WTC11 (cell line): ENCODE measurements around the gene CCDC172. TPM values are rescaled to one million over a fixed set of nuclear protein-coding genes. Genes with fewer than 3 reads are reported as not detected.

Source experiments
- ATAC-seq: fragments of 200-7000 bp; cut with Tn5 transposase; 2 replicates; pipeline ENCODE4 v1.10.0; 2021; ENCODE audit warnings: mild to moderate bottlenecking, moderate library complexity
- CTCF ChIA-PET: fragments of 300-600 bp; sonication (Branson Sonifier 250); formaldehyde crosslinking; loops from one replicate; lab custom pipeline; 2021; ENCODE audit warnings: antibody characterized with exemption; lab: Charles Lee
- POLR2A ChIA-PET: fragments of 350-600 bp; sonication (Branson Sonifier 250); formaldehyde crosslinking; loops from one replicate; lab custom pipeline; 2021; ENCODE audit warnings: antibody characterized with exemption; lab: Charles Lee
- DNase-seq: peaks from one replicate; pipeline ENCODE4 v3.0.0; 2021; ENCODE audit warnings: low spot score
- H3K27ac Mint-ChIP-seq: 2 replicates; pipeline ENCODE4 v1.8.0; 2021; ENCODE audit warnings: mixed read lengths
- H3K27me3 Mint-ChIP-seq: 2 replicates; pipeline ENCODE4 v1.8.0; 2021; ENCODE audit warnings: low read depth, mild to moderate bottlenecking, moderate library complexity, mixed read lengths
- H3K36me3 Mint-ChIP-seq: 2 replicates; pipeline ENCODE4 v1.8.0; 2021; ENCODE audit warnings: mixed read lengths
- H3K4me1 Mint-ChIP-seq: 2 replicates; pipeline ENCODE4 v1.8.0; 2022; ENCODE audit warnings: mixed read lengths
- H3K4me3 Mint-ChIP-seq: 2 replicates; pipeline ENCODE4 v1.8.0; 2021; ENCODE audit warnings: mild to moderate bottlenecking, moderate library complexity, mixed read lengths
- H3K9me3 Mint-ChIP-seq: 2 replicates; pipeline ENCODE4 v1.8.0; 2021; ENCODE audit warnings: mixed read lengths
- CREB1 ChIP-seq: sonication (generic); formaldehyde crosslinking; IDR thresholded peaks from 2 replicates; pipeline ENCODE4 v1.8.0; 2023; ENCODE audit warnings: mild to moderate bottlenecking, missing genetic modification reagents
- FOXP1 ChIP-seq: sonication (generic); formaldehyde crosslinking; IDR thresholded peaks from 2 replicates; pipeline ENCODE4 v1.8.0; 2022; ENCODE audit warnings: missing genetic modification reagents, mild to moderate bottlenecking, moderate library complexity, borderline replicate concordance
- IRF2 ChIP-seq: sonication (generic); formaldehyde crosslinking; IDR thresholded peaks from 2 replicates; pipeline ENCODE4 v1.8.0; 2022; ENCODE audit warnings: low read depth, missing genetic modification reagents, borderline replicate concordance
- KAT7 ChIP-seq: sonication (generic); formaldehyde crosslinking; IDR thresholded peaks from 2 replicates; pipeline ENCODE4 v1.8.1; 2023; ENCODE audit warnings: missing genetic modification reagents, mild to moderate bottlenecking, borderline replicate concordance
- NR2C2 ChIP-seq: sonication (generic); formaldehyde crosslinking; IDR thresholded peaks from 2 replicates; pipeline ENCODE4 v1.8.0; 2022; ENCODE audit warnings: mild to moderate bottlenecking, missing genetic modification reagents
- RELA ChIP-seq: sonication (generic); formaldehyde crosslinking; IDR thresholded peaks from 2 replicates; pipeline ENCODE4 v1.8.1; 2022; ENCODE audit warnings: missing genetic modification reagents, mild to moderate bottlenecking, borderline replicate concordance
- SMAD4 ChIP-seq: sonication (generic); formaldehyde crosslinking; IDR thresholded peaks from 2 replicates; pipeline ENCODE4 v1.8.0; 2022; ENCODE audit warnings: mild to moderate bottlenecking, missing genetic modification reagents
- TP53 ChIP-seq: sonication (generic); formaldehyde crosslinking; IDR thresholded peaks from 2 replicates; pipeline ENCODE4 v1.8.1; 2023; ENCODE audit warnings: mild to moderate bottlenecking, missing genetic modification reagents
- ZNF121 ChIP-seq: sonication (generic); formaldehyde crosslinking; IDR thresholded peaks from 2 replicates; pipeline ENCODE4 v1.8.0; 2023; ENCODE audit warnings: missing genetic modification reagents
- ZNF138 ChIP-seq: sonication (generic); formaldehyde crosslinking; conservative IDR thresholded peaks from 2 replicates; pipeline ENCODE4 v1.8.1; 2022; ENCODE audit warnings: mild to moderate bottlenecking, moderate library complexity, missing genetic modification reagents
- ZNF232 ChIP-seq: sonication (generic); formaldehyde crosslinking; IDR thresholded peaks from 2 replicates; pipeline ENCODE4 v1.8.0; 2022; ENCODE audit warnings: mild to moderate bottlenecking, missing genetic modification reagents
- total RNA-seq: library from RNA; stranded (reverse); gene quantifications from 3 replicates; pipeline ENCODE4 v1.2.3, GENCODE V29; 2021
- TF ChIP-seq, protein P1 (sequence below): fragments of 250-450 bp; sonication (Bioruptor Pico); IDR thresholded peaks from 2 replicates; pipeline ENCODE4 v1.9.0; 2021; ENCODE audit warnings: mild to moderate bottlenecking
- TF ChIP-seq, protein P2 (sequence below): sonication (generic); formaldehyde crosslinking; IDR thresholded peaks from 2 replicates; pipeline ENCODE4 v1.8.1; 2023; ENCODE audit warnings: mild to moderate bottlenecking, moderate library complexity, missing genetic modification reagents
- TF ChIP-seq, protein P3 (sequence below): fragments of 250-450 bp; sonication (Bioruptor Pico); IDR thresholded peaks from 2 replicates; pipeline ENCODE4 v1.9.0; 2021; ENCODE audit warnings: mild to moderate bottlenecking
- TF ChIP-seq, protein P4 (sequence below): sonication (generic); formaldehyde crosslinking; conservative IDR thresholded peaks from 2 replicates; pipeline ENCODE4 v1.8.1; 2022; ENCODE audit warnings: mild to moderate bottlenecking, missing genetic modification reagents
- TF ChIP-seq, protein P5 (sequence below): sonication (generic); formaldehyde crosslinking; IDR thresholded peaks from 2 replicates; pipeline ENCODE4 v1.8.0; 2023; ENCODE audit warnings: mild to moderate bottlenecking, missing genetic modification reagents
- TF ChIP-seq, protein P6 (sequence below): sonication (generic); formaldehyde crosslinking; IDR thresholded peaks from 2 replicates; pipeline ENCODE4 v1.8.0; 2022; ENCODE audit warnings: mild to moderate bottlenecking, missing genetic modification reagents
- TF ChIP-seq, protein P7 (sequence below): sonication (generic); formaldehyde crosslinking; IDR thresholded peaks from 2 replicates; pipeline ENCODE4 v1.8.0; 2022; ENCODE audit warnings: mild to moderate bottlenecking, missing genetic modification reagents
- TF ChIP-seq, protein P8 (sequence below): sonication (generic); formaldehyde crosslinking; IDR thresholded peaks from 2 replicates; pipeline ENCODE4 v1.8.1; 2022; ENCODE audit warnings: mild to moderate bottlenecking, moderate library complexity, missing genetic modification reagents

CCDC172 gene
- total RNA-seq, 1 experiment from 2014 or later = 2.0 TPM

DNA sequence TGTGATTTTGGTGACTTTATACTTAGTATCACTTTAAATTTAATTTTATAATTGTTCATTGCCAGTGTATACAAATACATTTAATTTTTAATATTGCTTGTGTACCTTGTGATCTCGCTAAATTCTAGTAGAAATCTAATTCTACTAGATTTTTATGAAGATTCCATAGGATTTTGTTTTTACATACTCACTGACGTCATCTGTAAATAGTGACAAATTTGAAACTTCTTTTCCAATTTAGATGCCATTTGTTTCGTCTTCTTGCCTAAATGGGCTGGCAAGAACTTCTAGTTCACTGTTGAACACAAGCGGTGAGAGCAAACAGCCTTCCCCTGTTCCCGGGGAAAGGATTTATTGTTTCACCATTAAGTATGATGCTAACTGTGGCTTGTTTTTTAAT, 86.1 kb downstream of the CCDC172 start:
- H3K9me3 Mint-ChIP-seq = no peaks in the 10 kb centered on the region
- H3K27me3 Mint-ChIP-seq = no peaks in the 10 kb centered on the region; the same call in 1 of the 2 replicates
- ATAC-seq (no peak), DNase-seq (no peak)
- POLR2A ChIA-PET = interaction anchor here (1.0 kb wide), 1 partner anchor 12 kb away, joined by 3 read pairs; no protein-coding TSS in a partner anchor
- CTCF ChIA-PET = no interaction called here
- H3K4me1 Mint-ChIP-seq = peaks cover 3% of the 10 kb centered on the region; the same call in 1 of the 2 replicates
- TF ChIP-seq RELA (CRISPR knock-in tag) (no peak), CREB1 (CRISPR knock-in tag) (no peak), SMAD4 (CRISPR knock-in tag) (no peak), NR2C2 (CRISPR knock-in tag) (no peak), TP53 (CRISPR knock-in tag) (no peak), FOXP1 (CRISPR knock-in tag) (no peak), IRF2 (CRISPR knock-in tag) (no peak), KAT7 (CRISPR knock-in tag) (no peak), ZNF138 (CRISPR knock-in tag) (no peak), ZNF232 (CRISPR knock-in tag) (no peak), ZNF121 (CRISPR knock-in tag) (no peak)
- TF ChIP-seq, protein P1, sequence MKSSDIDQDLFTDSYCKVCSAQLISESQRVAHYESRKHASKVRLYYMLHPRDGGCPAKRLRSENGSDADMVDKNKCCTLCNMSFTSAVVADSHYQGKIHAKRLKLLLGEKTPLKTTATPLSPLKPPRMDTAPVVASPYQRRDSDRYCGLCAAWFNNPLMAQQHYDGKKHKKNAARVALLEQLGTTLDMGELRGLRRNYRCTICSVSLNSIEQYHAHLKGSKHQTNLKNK (CRISPR knock-in tag) = no peak
- TF ChIP-seq, protein P2, sequence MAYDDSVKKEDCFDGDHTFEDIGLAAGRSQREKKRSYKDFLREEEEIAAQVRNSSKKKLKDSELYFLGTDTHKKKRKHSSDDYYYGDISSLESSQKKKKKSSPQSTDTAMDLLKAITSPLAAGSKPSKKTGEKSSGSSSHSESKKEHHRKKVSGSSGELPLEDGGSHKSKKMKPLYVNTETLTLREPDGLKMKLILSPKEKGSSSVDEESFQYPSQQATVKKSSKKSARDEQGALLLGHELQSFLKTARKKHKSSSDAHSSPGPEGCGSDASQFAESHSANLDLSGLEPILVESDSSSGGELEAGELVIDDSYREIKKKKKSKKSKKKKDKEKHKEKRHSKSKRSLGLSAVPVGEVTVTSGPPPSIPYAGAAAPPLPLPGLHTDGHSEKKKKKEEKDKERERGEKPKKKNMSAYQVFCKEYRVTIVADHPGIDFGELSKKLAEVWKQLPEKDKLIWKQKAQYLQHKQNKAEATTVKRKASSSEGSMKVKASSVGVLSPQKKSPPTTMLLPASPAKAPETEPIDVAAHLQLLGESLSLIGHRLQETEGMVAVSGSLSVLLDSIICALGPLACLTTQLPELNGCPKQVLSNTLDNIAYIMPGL (CRISPR knock-in tag) = no peak
- TF ChIP-seq, protein P3, sequence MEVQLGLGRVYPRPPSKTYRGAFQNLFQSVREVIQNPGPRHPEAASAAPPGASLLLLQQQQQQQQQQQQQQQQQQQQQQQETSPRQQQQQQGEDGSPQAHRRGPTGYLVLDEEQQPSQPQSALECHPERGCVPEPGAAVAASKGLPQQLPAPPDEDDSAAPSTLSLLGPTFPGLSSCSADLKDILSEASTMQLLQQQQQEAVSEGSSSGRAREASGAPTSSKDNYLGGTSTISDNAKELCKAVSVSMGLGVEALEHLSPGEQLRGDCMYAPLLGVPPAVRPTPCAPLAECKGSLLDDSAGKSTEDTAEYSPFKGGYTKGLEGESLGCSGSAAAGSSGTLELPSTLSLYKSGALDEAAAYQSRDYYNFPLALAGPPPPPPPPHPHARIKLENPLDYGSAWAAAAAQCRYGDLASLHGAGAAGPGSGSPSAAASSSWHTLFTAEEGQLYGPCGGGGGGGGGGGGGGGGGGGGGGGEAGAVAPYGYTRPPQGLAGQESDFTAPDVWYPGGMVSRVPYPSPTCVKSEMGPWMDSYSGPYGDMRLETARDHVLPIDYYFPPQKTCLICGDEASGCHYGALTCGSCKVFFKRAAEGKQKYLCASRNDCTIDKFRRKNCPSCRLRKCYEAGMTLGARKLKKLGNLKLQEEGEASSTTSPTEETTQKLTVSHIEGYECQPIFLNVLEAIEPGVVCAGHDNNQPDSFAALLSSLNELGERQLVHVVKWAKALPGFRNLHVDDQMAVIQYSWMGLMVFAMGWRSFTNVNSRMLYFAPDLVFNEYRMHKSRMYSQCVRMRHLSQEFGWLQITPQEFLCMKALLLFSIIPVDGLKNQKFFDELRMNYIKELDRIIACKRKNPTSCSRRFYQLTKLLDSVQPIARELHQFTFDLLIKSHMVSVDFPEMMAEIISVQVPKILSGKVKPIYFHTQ (CRISPR knock-in tag) = no peak
- TF ChIP-seq, protein P4, sequence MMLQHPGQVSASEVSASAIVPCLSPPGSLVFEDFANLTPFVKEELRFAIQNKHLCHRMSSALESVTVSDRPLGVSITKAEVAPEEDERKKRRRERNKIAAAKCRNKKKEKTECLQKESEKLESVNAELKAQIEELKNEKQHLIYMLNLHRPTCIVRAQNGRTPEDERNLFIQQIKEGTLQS (CRISPR knock-in tag) = no peak
- TF ChIP-seq, protein P5, sequence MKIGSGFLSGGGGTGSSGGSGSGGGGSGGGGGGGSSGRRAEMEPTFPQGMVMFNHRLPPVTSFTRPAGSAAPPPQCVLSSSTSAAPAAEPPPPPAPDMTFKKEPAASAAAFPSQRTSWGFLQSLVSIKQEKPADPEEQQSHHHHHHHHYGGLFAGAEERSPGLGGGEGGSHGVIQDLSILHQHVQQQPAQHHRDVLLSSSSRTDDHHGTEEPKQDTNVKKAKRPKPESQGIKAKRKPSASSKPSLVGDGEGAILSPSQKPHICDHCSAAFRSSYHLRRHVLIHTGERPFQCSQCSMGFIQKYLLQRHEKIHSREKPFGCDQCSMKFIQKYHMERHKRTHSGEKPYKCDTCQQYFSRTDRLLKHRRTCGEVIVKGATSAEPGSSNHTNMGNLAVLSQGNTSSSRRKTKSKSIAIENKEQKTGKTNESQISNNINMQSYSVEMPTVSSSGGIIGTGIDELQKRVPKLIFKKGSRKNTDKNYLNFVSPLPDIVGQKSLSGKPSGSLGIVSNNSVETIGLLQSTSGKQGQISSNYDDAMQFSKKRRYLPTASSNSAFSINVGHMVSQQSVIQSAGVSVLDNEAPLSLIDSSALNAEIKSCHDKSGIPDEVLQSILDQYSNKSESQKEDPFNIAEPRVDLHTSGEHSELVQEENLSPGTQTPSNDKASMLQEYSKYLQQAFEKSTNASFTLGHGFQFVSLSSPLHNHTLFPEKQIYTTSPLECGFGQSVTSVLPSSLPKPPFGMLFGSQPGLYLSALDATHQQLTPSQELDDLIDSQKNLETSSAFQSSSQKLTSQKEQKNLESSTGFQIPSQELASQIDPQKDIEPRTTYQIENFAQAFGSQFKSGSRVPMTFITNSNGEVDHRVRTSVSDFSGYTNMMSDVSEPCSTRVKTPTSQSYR (CRISPR knock-in tag) = no peak
- TF ChIP-seq, protein P6, sequence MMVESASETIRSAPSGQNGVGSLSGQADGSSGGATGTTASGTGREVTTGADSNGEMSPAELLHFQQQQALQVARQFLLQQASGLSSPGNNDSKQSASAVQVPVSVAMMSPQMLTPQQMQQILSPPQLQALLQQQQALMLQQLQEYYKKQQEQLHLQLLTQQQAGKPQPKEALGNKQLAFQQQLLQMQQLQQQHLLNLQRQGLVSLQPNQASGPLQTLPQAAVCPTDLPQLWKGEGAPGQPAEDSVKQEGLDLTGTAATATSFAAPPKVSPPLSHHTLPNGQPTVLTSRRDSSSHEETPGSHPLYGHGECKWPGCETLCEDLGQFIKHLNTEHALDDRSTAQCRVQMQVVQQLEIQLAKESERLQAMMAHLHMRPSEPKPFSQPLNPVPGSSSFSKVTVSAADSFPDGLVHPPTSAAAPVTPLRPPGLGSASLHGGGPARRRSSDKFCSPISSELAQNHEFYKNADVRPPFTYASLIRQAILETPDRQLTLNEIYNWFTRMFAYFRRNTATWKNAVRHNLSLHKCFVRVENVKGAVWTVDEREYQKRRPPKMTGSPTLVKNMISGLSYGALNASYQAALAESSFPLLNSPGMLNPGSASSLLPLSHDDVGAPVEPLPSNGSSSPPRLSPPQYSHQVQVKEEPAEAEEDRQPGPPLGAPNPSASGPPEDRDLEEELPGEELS (CRISPR knock-in tag) = no peak
- TF ChIP-seq, protein P7, sequence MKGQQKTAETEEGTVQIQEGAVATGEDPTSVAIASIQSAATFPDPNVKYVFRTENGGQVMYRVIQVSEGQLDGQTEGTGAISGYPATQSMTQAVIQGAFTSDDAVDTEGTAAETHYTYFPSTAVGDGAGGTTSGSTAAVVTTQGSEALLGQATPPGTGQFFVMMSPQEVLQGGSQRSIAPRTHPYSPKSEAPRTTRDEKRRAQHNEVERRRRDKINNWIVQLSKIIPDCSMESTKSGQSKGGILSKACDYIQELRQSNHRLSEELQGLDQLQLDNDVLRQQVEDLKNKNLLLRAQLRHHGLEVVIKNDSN (CRISPR knock-in tag) = no peak
- TF ChIP-seq, protein P8, sequence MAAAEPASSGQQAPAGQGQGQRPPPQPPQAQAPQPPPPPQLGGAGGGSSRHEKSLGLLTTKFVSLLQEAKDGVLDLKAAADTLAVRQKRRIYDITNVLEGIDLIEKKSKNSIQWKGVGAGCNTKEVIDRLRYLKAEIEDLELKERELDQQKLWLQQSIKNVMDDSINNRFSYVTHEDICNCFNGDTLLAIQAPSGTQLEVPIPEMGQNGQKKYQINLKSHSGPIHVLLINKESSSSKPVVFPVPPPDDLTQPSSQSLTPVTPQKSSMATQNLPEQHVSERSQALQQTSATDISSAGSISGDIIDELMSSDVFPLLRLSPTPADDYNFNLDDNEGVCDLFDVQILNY (CRISPR knock-in tag) = no peak
- H3K4me3 Mint-ChIP-seq = no peak overlapping the region
- H3K27ac Mint-ChIP-seq = no peak overlapping the region
- no peaks in the 10 kb centered on the region for H3K36me3 Mint-ChIP-seq
